Activated CD8-positive, alpha-beta memory T cell treated with anti-CD3 and anti-CD28 coated beads, Interleukin-2, amount 50 U/mL, for 24 hours (primary cell): ENCODE measurements around the gene SMAD7.

Experiments
- DNase-seq: peaks from one replicate; pipeline ENCODE4 v3.0.0-alpha.2; 2020; ENCODE audit errors: extremely low read depth

SMAD7 gene

GRCh38 chr18:48950536-48951447 lies at the start of gene SMAD7:
SMAD7 (minus strand) TSS chr18:48950965; CDS start chr18:48950424, 541 bp downstream.
- no peak for DNase-seq

GRCh38 chr18:48999569-48999968 lies 48.8 kb upstream of the SMAD7 start:
- no peak for DNase-seq

GRCh38 chr18:48997985-48998831 lies 47.4 kb upstream of the SMAD7 start:
- no peak for DNase-seq

- no peak for DNase-seq
Measured at GRCh38 chr18:48997681-48997984, 46.9 kb upstream of the SMAD7 start.

- no peak for DNase-seq
Measured at GRCh38 chr18:48996901-48997463, 46.2 kb upstream of the SMAD7 start.

- DNase-seq: no peak
Measured at GRCh38 chr18:48996041-48996440, 45.3 kb upstream of the SMAD7 start.

GRCh38 chr18:48994926-48995835 lies 44.4 kb upstream of the SMAD7 start:
- DNase-seq: no peak

- no peak for DNase-seq
Measured at GRCh38 chr18:48994044-48994651, 43.4 kb upstream of the SMAD7 start.

GRCh38 chr18:48993586-48993985 lies 42.8 kb upstream of the SMAD7 start:
- DNase-seq: no peak

- no peak for DNase-seq
Measured at GRCh38 chr18:48992791-48993555, 42.2 kb upstream of the SMAD7 start.

- DNase-seq: no peak
Measured at GRCh38 chr18:48992133-48992532, 41.4 kb upstream of the SMAD7 start.

GRCh38 chr18:48991676-48992075 lies 40.9 kb upstream of the SMAD7 start:
- no peak for DNase-seq

GRCh38 chr18:48991319-48991660 lies 40.5 kb upstream of the SMAD7 start:
- DNase-seq: no peak

GRCh38 chr18:48990481-48991318 lies 39.9 kb upstream of the SMAD7 start:
- no peak for DNase-seq

- DNase-seq: no peak
Measured at GRCh38 chr18:48989304-48990303, 38.8 kb upstream of the SMAD7 start.

- DNase-seq: no peak
Measured at GRCh38 chr18:48988508-48989303, 37.9 kb upstream of the SMAD7 start.

GRCh38 chr18:48987821-48988220 lies 37.1 kb upstream of the SMAD7 start:
- DNase-seq: no peak
